GM18951 (cell line): Measurements from ENCODE around the gene SYT13.

ENCODE experiments used
- POLR2A ChIP-seq: IDR thresholded peaks from 4 replicates; pipeline ENCODE4 v1.6.1; 2011; ENCODE audit warnings: mild to moderate bottlenecking; ENCODE audit not compliant: insufficient read length, insufficient read depth; ENCODE audit errors: extremely low read depth
- in situ Hi-C: fragments of 300-500 bp; cut with MboI; formaldehyde crosslinking; loops from one replicate; pipeline ENCODE4 v1.12.0; 2022; ENCODE audit warnings: low sequenced_read_pairs, mixed read lengths, inconsistent platforms; ENCODE audit not compliant: unreplicated experiment

SYT13 gene

GRCh38 chr11:45209891-45210699 lies 76.0 kb downstream of the SYT13 start:
- no peak for TF ChIP-seq POLR2A
- in situ Hi-C loops = no loop called here

- in situ Hi-C loops = no loop called here
- TF ChIP-seq POLR2A = no peak
These were observed 76.9 kb downstream of the SYT13 start for GRCh38 chr11:45209000-45209879.

- in situ Hi-C loops = no loop called here
- no peak for TF ChIP-seq POLR2A
These were observed 78.0 kb downstream of the SYT13 start for GRCh38 chr11:45208135-45208534.

GRCh38 chr11:45205978-45206377 lies 80.2 kb downstream of the SYT13 start:
- in situ Hi-C loops = no loop called here
- TF ChIP-seq POLR2A = no peak

GRCh38 chr11:45204761-45205160 lies 81.4 kb downstream of the SYT13 start:
- TF ChIP-seq POLR2A = no peak
- in situ Hi-C loops = no loop called here

GRCh38 chr11:45193695-45194094 lies 92.4 kb downstream of the SYT13 start:
- no peak for TF ChIP-seq POLR2A
- in situ Hi-C loops = no loop called here
